Large intestine (tissue), 3 donors: Measurements from ENCODE around the gene IFT80. TPM values are rescaled to one million over a fixed set of nuclear protein-coding genes. Genes with fewer than 3 reads are reported as not detected.

Source experiments
- DNase-seq, 2 donors: peaks; one replicate each; pipeline versions ENCODE4 v3.0.0 to v3.0.0-alpha.2; 2013
- H3K27ac ChIP-seq: one replicate; pipeline ENCODE4 v1.5.1; 2013; ENCODE audit warnings: low read length
- H3K27me3 ChIP-seq: 2 replicates; pipeline ENCODE4 v1.6.1; 2013; ENCODE audit warnings: low read length; ENCODE audit not compliant: control insufficient read depth, insufficient read depth
- H3K36me3 ChIP-seq: 2 replicates; pipeline ENCODE4 v1.6.1; 2013; ENCODE audit warnings: low read length; ENCODE audit not compliant: control insufficient read depth, insufficient read depth
- H3K4me1 ChIP-seq: one replicate; pipeline ENCODE4 v1.6.1; 2013; ENCODE audit warnings: low read length; ENCODE audit not compliant: control insufficient read depth, insufficient read depth
- H3K4me3 ChIP-seq: one replicate; pipeline ENCODE4 v1.5.1; 2013; ENCODE audit warnings: low read length
- H3K9me3 ChIP-seq: one replicate; pipeline ENCODE4 v1.6.1; 2013; ENCODE audit warnings: mild to moderate bottlenecking, low read depth, low read length, moderate library complexity; ENCODE audit not compliant: control insufficient read depth
- WGBS: methylation state at CpG from one replicate; pipeline ENCODE4 v1.1.5; 2013; ENCODE audit warnings: low lambda C conversion rate; ENCODE audit not compliant: insufficient coverage; 5-methylcytosine and 5-hydroxymethylcytosine counted together
- polyA plus RNA-seq: library from polyadenylated mRNA; unstranded; fragments of 120-200 nt; gene quantifications from one replicate; pipeline ENCODE4 v1.2.1, GENCODE V29; 2013

IFT80 gene
- polyA plus RNA-seq, 1 donor, result 30.7 TPM

- no peak overlapping the region for H3K4me3 ChIP-seq
- no peak for DNase-seq
- no peaks in the 10 kb centered on the region for H3K27me3 ChIP-seq
- no peak overlapping the region for H3K27ac ChIP-seq
- WGBS, result no CpG with 5 or more reads among the region's 1 CpG
- H3K36me3 ChIP-seq, result peaks cover 8% of the 10 kb centered on the region
- no peaks in the 10 kb centered on the region for H3K4me1 ChIP-seq
- no peaks in the 10 kb centered on the region for H3K9me3 ChIP-seq
Observed at GRCh38 chr3:160381470-160381869, 17.6 kb downstream of the IFT80 start.

GRCh38 chr3:160379628-160380214, 19.3 kb downstream of the IFT80 start:
- H3K27ac ChIP-seq, result no peak overlapping the region
- H3K9me3 ChIP-seq, result no peaks in the 10 kb centered on the region
- H3K4me1 ChIP-seq, result no peaks in the 10 kb centered on the region
- WGBS, result 100% methylated on average over 1 of the region's 4 CpGs
- no peak for DNase-seq
- no peak overlapping the region for H3K4me3 ChIP-seq
- no peaks in the 10 kb centered on the region for H3K27me3 ChIP-seq
- peaks cover 11% of the 10 kb centered on the region for H3K36me3 ChIP-seq

GRCh38 chr3:160378331-160379109, 20.5 kb downstream of the IFT80 start:
- no peak for DNase-seq
- no peaks in the 10 kb centered on the region for H3K9me3 ChIP-seq
- no CpG with 5 or more reads among the region's 1 CpG for WGBS
- H3K4me1 ChIP-seq, result no peaks in the 10 kb centered on the region
- no peak overlapping the region for H3K27ac ChIP-seq
- no peaks in the 10 kb centered on the region for H3K27me3 ChIP-seq
- peaks cover 20% of the 10 kb centered on the region for H3K36me3 ChIP-seq
- no peak overlapping the region for H3K4me3 ChIP-seq

- H3K36me3 ChIP-seq, result peaks cover 24% of the 10 kb centered on the region
- no peaks in the 10 kb centered on the region for H3K9me3 ChIP-seq
- no CpG with 5 or more reads among the region's 2 CpGs for WGBS
- no peak overlapping the region for H3K4me3 ChIP-seq
- no peak for DNase-seq
- no peaks in the 10 kb centered on the region for H3K27me3 ChIP-seq
- no peaks in the 10 kb centered on the region for H3K4me1 ChIP-seq
- H3K27ac ChIP-seq, result no peak overlapping the region
Observed at GRCh38 chr3:160376681-160377080, 22.3 kb downstream of the IFT80 start.

GRCh38 chr3:160374925-160375324, 24.1 kb downstream of the IFT80 start:
- no peak for DNase-seq
- WGBS, result 100% methylated on average over 1 of the region's 1 CpG
- Histone ChIP-seq H3K9me3 (no peaks in the 10 kb centered on the region), H3K27me3 (no peaks in the 10 kb centered on the region), H3K4me3 (no peak overlapping the region), H3K27ac (no peak overlapping the region), H3K36me3 (peaks cover 19% of the 10 kb centered on the region), H3K4me1 (no peaks in the 10 kb centered on the region)

- WGBS, result 60% methylated on average over 1 of the region's 2 CpGs
- Histone ChIP-seq H3K27ac (no peak overlapping the region), H3K9me3 (no peaks in the 10 kb centered on the region), H3K4me3 (no peak overlapping the region), H3K36me3 (peaks cover 19% of the 10 kb centered on the region), H3K4me1 (no peaks in the 10 kb centered on the region), H3K27me3 (no peaks in the 10 kb centered on the region)
- no peak for DNase-seq
Observed at GRCh38 chr3:160374472-160374871, 24.6 kb downstream of the IFT80 start.

GRCh38 chr3:160373655-160374054, 25.4 kb downstream of the IFT80 start:
- no peak overlapping the region for H3K4me3 ChIP-seq
- peaks cover 19% of the 10 kb centered on the region for H3K36me3 ChIP-seq
- DNase-seq, result no peak
- no peak overlapping the region for H3K27ac ChIP-seq
- no CpG with 5 or more reads among the region's 2 CpGs for WGBS
- H3K27me3 ChIP-seq, result no peaks in the 10 kb centered on the region
- H3K4me1 ChIP-seq, result no peaks in the 10 kb centered on the region
- no peaks in the 10 kb centered on the region for H3K9me3 ChIP-seq

GRCh38 chr3:160372780-160373179, 26.2 kb downstream of the IFT80 start:
- Histone ChIP-seq H3K27ac (no peak overlapping the region), H3K4me1 (no peaks in the 10 kb centered on the region), H3K27me3 (no peaks in the 10 kb centered on the region), H3K36me3 (peaks cover 19% of the 10 kb centered on the region), H3K9me3 (no peaks in the 10 kb centered on the region), H3K4me3 (no peak overlapping the region)
- no peak for DNase-seq

- no peaks in the 10 kb centered on the region for H3K9me3 ChIP-seq
- no peak for DNase-seq
- H3K27me3 ChIP-seq, result no peaks in the 10 kb centered on the region
- H3K4me3 ChIP-seq, result no peak overlapping the region
- H3K4me1 ChIP-seq, result no peaks in the 10 kb centered on the region
- no CpG with 5 or more reads among the region's 6 CpGs for WGBS
- peaks cover 13% of the 10 kb centered on the region for H3K36me3 ChIP-seq
- no peak overlapping the region for H3K27ac ChIP-seq
Observed at GRCh38 chr3:160370987-160371857, 27.8 kb downstream of the IFT80 start.

- H3K4me3 ChIP-seq, result no peak overlapping the region
- peaks cover 12% of the 10 kb centered on the region for H3K36me3 ChIP-seq
- H3K9me3 ChIP-seq, result no peaks in the 10 kb centered on the region
- H3K4me1 ChIP-seq, result no peaks in the 10 kb centered on the region
- WGBS, result 100% methylated on average over 1 of the region's 1 CpG
- H3K27ac ChIP-seq, result no peak overlapping the region
- no peak for DNase-seq
- H3K27me3 ChIP-seq, result no peaks in the 10 kb centered on the region
Observed at GRCh38 chr3:160369784-160370183, 29.2 kb downstream of the IFT80 start.
